GM19324 (cell line): ENCODE measurements around the gene C2orf49.

ENCODE experiments used
- ATAC-seq: cut with Tn5 transposase; IDR thresholded peaks from one replicate; pipeline ENCODE4 v1.9.1; 2021; ENCODE audit warnings: mild to moderate bottlenecking, moderate library complexity; ENCODE audit not compliant: unreplicated experiment, low FRiP score

The C2orf49 gene

GRCh38 chr2:105397953-105398335 is 60.6 kb downstream of the C2orf49 start:
- ATAC-seq: no peak

- peak; percentile 99 for ATAC-seq
Observed at GRCh38 chr2:105398336-105399206, 61.2 kb downstream of the C2orf49 start, which contains the start of gene FHL2. Gene FHL2 (minus strand): TSS chr2:105399051. CDS start chr2:105386516, 12,535 bp downstream.
